SKM-1 (cell line): Measurements from ENCODE around the gene SBF1.

Experiments used
- DNase-seq: peaks from one replicate; lab custom pipeline; 2025; ENCODE audit not compliant: unreplicated experiment; lab: John Stamatoyannopoulos, UW

SBF1 gene

GRCh38 chr22:50469377-50470305 lies 5.2 kb downstream of the SBF1 start:
- DNase-seq, result peak; percentile 47

- DNase-seq, result no peak
These were observed 6.2 kb downstream of the SBF1 start for GRCh38 chr22:50468626-50469025.

- DNase-seq, result no peak
These were observed 6.9 kb downstream of the SBF1 start for GRCh38 chr22:50467773-50468440.

DNA sequence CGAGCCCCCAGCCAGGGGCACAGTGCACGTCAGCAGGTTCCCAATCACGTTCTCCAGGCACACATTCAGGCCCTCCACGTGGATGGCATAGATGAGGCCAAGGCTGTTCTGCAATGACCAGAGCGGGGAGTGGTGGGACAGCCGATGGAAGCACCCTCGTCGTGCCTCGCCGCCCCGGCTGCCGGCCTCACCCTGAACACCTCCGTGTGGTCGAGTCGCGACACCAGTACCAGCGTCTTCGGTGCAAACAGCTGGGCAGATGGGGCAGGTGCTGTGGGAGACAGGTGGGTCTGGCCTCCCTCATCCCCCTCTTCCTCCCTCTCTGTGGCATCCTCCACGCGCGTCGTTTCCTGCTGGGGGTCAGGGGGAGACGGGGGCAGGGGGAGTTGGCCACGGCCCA lies 7.5 kb downstream of the SBF1 start:
- no peak for DNase-seq

DNA sequence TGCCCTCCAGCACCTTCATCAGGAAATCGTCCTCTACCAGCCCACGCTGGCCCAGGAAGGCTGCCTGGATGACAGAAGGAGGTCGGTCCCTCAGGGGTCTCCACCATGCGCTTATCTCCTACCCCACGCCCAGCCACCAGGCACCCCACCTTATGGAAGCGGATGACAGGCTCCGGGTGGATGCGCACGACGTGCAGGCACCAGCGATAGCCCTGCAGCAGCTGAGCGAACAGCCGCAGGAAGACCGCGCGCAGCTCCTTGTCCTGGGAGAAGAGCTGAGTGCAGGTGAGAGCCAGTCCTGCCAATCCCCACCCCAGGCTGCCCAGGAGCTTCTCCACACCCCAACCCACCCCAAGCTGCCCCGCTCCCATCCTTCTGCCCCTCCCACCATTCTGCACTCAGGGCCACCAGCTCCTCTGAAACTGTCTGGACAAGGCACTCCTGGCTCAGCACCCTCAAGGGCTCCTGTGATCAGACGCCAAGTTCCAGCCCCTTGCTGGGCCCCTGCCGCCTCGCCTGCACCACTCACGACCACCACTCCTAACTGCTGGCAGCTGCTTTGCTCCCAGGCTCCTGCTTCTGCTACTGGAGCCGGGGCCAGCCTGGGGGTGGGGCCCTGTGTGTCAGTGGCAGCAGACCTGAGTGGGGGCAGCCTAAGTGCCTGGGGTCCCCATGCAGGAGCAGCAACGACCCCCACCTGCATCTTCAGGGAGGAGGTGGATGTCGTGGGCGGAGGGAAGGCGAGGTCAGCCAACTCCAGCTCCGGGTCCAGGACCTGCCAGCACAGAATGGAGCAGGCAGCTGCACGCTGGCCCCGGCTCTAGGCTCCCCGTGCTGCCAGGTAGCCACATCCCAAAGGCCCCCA lies 9.5 kb downstream of the SBF1 start:
- DNase-seq, result no peak

DNA sequence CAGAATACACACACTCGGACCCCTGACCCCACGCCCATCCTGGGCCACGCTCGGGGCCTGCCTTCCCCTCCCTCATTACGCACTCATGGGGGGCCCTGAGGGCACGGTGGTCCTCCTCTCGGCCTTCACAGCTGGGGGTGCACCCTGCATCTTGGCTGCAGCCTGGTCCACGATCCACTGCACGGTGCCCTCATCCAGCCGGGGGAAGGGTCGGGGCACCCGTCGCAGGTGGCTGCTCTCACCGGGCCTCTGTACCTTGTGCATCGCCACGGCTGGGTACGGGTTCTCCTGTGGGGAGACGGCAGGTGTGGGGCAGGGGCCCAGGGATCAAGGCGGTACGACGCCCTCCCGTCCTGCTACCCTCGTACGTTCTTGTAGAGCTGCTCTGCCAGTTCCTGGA lies 10.4 kb downstream of the SBF1 start:
- DNase-seq, result no peak

GRCh38 chr22:50463188-50463900 lies 11.5 kb downstream of the SBF1 start:
- DNase-seq, result no peak

GRCh38 chr22:50461979-50462540 lies 12.8 kb downstream of the SBF1 start:
- no peak for DNase-seq

- no peak for DNase-seq
These were observed 13.3 kb downstream of the SBF1 start for GRCh38 chr22:50461536-50461935.

DNA sequence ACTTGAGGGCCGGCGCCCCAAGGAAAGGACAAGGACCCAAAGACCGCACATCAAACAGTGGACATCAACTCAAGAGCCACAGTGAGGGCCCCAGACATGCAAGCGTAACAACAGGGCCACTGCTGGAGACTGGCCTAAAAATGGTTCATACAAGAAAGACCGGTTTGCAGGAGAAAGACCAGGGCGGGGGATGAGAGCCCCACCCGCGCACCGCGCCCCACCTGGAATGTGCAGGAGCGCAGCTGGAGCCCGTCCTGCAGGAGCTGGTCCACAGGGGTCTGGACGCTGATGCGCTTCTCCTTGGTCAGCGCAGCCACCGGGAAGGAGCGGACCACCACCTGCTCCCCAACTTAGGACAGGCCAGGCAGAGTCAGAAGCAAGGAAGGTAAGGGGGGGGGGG lies 13.9 kb downstream of the SBF1 start:
- no peak for DNase-seq

- DNase-seq, result no peak
These were observed 15.2 kb downstream of the SBF1 start for GRCh38 chr22:50459496-50460140.

DNA sequence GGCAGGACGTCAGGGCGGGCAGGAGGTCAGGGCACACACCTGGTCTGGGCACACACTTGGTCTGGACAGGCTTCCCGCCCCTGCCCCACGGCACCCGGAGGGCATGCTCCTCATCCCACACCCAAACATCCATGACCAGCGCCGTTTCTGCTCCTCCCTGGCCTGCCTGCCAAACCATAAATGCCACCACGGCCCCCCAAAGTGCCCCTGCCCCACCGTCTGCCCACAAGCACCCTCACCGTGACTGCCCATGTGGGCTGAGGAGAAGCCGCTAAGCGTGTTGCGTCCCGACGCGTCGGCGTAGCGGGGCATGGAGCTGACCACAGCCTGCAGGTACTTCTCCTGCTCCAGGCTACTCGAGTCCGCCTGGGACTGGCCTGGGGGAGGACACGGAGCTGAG lies 15.8 kb downstream of the SBF1 start:
- no peak for DNase-seq

- DNase-seq, result no peak
These were observed 18.2 kb downstream of the SBF1 start for GRCh38 chr22:50456466-50457234.

GRCh38 chr22:50456026-50456425 lies 18.8 kb downstream of the SBF1 start:
- no peak for DNase-seq

DNA sequence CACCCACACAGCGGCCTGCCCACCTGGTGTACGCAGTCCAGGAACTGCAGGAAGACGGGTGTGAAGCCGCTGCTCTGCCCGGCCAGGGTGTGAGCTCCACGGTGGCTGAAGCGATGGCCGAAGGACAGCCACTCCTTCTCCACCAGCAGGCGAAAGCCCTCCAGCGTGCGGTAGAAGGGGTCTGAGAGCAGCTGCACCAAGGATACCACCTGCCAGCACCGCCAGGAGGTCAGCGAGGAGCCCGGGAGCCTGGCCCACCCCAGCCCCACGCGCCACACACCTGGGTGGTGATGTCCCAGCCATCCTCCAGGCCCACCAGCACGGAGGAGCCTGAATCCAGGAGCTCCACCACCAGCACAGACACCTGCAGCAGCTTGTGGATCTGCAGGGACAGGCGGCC lies 19.6 kb downstream of the SBF1 start:
- DNase-seq, result no peak

DNA sequence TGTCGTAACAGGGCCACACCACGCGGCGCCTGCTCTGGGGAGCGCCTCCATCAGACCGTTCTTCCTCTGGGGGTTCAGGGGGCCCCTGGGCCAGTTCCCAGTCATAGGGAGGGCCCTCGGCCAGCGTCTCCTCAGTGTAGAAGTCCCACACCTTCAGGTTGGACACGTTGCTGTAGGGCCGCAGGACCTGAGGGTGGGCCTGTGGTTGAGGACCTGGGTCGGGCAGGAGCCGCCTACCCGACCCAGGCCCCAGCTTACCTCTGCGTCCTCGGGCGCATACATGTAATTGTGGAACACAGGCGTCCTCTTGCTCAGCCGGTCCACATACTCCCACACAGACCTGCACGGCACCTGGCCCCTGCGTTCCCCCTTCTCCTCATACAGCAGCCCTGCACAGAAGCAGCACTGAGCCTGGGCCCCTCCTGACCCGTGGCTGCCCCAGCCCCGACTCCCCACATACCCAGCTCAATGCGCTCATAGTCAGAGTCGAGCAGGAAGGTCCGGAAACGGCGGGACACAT lies 20.2 kb downstream of the SBF1 start:
- no peak for DNase-seq

DNA sequence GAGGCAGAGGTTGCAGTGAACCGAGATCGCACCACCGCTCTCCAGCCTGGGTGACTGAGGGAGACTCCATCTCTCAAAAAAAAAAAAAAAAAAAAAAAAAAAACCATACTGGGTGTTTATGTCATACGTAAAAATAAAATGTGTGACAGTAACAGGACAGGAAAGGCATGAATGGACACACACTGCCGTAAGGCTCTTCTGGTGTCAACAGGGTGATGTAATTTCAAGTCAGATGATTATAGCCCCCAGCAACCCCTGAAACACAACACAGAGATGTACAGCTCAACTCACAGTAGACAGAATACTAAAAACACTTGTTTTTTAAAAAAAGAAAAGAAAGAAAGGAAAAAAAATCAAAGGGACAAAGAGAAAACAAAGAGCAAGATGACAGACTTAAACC lies 22.2 kb downstream of the SBF1 start:
- no peak for DNase-seq

GRCh38 chr22:50447576-50448551 lies 27.0 kb downstream of the SBF1 start:
- DNase-seq, result no peak
